ENCODE data around the gene SKI. TPM values are rescaled to one million over a fixed set of nuclear protein-coding genes. Genes with fewer than 3 reads are reported as not detected.

SKI gene
- total RNA-seq, 3 donors from 2014 or later: 43.8 to 45.2 (median 44.7) TPM

- DNase-seq: no peak
- H3K4me3 Mint-ChIP-seq: no peak overlapping the region
Observed at GRCh38 chr1:2337501-2337900, 109.4 kb downstream of the SKI start.

DNA sequence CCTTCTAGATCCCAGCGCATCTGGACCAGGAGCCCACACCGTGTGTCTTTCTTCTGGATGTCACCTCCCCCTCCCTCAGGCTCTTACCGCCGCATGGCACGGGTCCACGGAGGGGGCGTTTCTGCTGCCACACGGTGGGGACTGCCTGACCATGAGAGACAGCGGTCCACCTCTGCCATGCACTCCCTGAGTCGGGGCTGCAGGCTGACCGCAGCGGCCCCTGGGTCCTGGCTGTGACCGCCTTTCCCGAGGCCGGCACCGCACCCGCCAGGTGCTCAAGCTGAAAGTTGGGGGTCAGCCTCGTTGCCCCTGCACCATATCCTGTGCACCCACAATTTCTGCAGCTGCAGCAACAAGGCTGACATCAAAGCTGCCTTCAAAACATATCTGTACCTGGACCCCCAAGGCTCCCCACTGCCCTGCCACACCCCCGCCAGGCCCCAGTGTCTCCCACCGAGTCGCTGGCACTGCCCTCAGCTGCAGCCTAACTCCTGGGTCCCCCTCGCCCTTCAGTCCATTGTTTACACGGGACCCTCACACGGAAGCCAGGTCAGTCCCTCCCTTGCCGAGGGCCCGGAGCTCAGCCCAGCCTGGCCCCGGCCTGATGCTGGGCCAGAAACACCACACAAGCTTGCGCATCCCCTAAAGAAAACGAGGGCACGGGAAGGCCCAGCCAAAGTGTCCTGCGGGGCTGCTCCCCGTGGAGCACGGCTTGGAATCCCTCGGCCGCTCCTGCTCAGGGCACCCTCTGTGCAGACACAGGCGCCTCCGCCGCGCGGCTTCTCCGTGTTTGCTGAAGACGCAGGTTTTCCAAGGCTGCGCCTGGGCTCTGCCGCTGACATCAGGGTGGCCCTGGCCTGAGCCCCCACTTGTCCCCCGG lies 111.3 kb downstream of the SKI start:
- DNase-seq (no peak), ATAC-seq (no peak)
- Mint-ChIP-seq H3K27me3 (ENCODE audit: low read depth) (no peaks in the 10 kb centered on the region), H3K4me1 (ENCODE audit: low read depth) (no peaks in the 10 kb centered on the region), H3K9me3 (no peaks in the 10 kb centered on the region), H3K4me3 (no peak overlapping the region), H3K36me3 (ENCODE audit: insufficient read depth) (no peaks in the 10 kb centered on the region)

More at GRCh38 chr1:2337501-2337900, 109.4 kb downstream of the SKI start:
- Mint-ChIP-seq H3K4me1 (ENCODE audit: low read depth) (no peaks in the 10 kb centered on the region), H3K9me3 (no peaks in the 10 kb centered on the region), H3K36me3 (ENCODE audit: insufficient read depth) (no peaks in the 10 kb centered on the region), H3K27me3 (ENCODE audit: low read depth) (no peaks in the 10 kb centered on the region)
- ATAC-seq: no peak

DNA sequence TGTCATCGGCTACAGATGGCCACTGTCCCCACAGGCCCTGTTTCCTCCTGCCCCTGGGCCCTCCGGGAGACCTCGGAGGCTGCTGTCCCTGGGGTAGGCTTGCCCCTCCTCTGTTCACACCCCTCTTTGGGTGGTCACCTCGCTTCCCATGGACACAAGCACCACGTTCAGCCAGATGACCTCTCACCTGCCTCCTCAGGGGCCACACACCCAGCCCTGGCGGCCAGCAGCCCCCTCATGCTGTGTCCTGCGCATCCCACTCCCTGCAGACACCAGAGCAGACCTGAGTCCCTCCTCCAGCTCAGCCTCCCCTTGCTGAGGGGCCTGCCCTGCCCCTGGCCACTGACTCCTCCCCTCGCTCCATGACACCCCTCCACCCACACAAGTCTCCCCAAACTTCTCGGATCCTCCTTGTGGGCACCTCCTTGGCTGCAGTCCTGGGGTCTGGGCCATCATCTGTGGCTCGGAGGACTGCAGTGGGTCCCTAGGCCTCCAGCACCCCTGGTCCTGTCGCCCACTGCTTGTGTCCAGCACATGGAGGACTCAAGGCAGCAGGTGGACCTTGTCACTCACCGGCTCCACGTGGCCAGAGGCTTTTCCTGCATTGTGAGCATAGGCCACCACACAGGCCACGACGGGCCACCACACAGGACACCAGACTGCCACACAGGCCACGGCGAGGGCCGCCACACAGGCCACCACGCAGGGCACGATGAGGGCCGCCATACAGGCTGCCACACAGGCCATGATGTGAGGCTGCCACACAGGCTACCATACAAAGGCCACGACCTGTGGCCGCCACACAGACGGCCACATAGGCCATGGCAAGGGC lies 112.2 kb downstream of the SKI start:
- Mint-ChIP-seq H3K4me1 (ENCODE audit: low read depth) (no peaks in the 10 kb centered on the region), H3K4me3 (no peak overlapping the region), H3K36me3 (ENCODE audit: insufficient read depth) (no peaks in the 10 kb centered on the region), H3K27me3 (ENCODE audit: low read depth) (no peaks in the 10 kb centered on the region), H3K9me3 (no peaks in the 10 kb centered on the region)
- no peak for ATAC-seq
- DNase-seq: no peak

DNA sequence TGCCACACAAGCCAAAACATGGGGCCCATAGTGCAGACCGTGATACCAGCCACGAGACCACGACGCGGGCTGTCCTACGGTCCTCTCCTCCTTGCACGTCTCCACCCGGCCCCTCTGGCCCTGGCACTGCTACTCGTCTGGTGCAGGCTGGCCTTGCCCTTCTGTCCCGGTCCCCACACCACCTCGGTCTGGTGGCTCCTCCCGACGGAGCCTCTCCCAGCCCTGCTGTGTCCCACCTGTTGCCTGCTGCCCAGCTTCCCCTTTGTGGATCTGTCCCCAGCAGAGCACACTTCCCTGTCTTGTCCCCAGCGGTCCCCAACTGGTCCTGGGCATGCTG lies 112.8 kb downstream of the SKI start:
- no peak for ATAC-seq
- DNase-seq: no peak
- H3K9me3 Mint-ChIP-seq: no peaks in the 10 kb centered on the region
- no peaks in the 10 kb centered on the region for H3K27me3 Mint-ChIP-seq (ENCODE audit: low read depth)
- H3K4me3 Mint-ChIP-seq: no peak overlapping the region
- H3K4me1 Mint-ChIP-seq (ENCODE audit: low read depth): no peaks in the 10 kb centered on the region
- H3K36me3 Mint-ChIP-seq (ENCODE audit: insufficient read depth): no peaks in the 10 kb centered on the region

DNA sequence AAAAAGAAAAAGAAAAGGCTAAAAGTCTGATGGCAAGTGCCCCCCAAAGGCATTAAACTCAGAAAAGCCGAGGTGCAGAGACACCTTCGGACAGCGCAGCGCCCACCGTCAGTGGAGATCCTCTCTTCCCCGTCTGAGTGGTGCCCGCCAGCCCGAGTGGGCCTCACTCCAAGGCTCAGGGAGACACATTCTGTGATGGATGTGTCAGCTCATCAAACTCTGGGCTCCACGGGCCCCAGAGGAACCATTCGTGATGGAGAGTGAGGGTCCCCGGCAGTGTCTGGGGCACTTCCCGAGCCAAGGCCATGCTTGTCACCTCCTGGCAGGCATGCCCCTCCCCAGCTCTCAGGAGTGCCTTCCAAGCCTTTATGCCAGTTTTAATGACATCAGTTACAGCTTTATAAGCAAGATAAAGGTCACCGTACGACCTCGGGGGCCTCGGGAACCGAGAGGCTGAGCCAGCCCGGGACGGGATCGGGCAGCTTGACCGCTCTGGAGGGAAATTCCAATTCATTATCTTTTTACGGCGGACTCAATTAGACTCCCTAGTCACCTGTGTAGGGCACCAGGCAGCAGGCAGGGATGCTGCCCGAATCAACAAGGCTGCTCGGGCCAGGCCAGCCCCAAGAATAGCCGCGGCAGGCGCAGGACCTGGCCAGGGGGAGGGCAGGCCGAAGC lies 113.7 kb downstream of the SKI start:
- no peak for ATAC-seq
- H3K4me3 Mint-ChIP-seq: no peak overlapping the region
- H3K4me1 Mint-ChIP-seq (ENCODE audit: low read depth): no peaks in the 10 kb centered on the region
- no peaks in the 10 kb centered on the region for H3K36me3 Mint-ChIP-seq (ENCODE audit: insufficient read depth)
- DNase-seq: no peak
- no peaks in the 10 kb centered on the region for H3K9me3 Mint-ChIP-seq
- no peaks in the 10 kb centered on the region for H3K27me3 Mint-ChIP-seq (ENCODE audit: low read depth)

- H3K4me3 Mint-ChIP-seq: no peak overlapping the region
- H3K4me1 Mint-ChIP-seq (ENCODE audit: low read depth): no peaks in the 10 kb centered on the region
- H3K36me3 Mint-ChIP-seq (ENCODE audit: insufficient read depth): no peaks in the 10 kb centered on the region
- DNase-seq (no peak), ATAC-seq (no peak)
- no peaks in the 10 kb centered on the region for H3K9me3 Mint-ChIP-seq
- no peaks in the 10 kb centered on the region for H3K27me3 Mint-ChIP-seq (ENCODE audit: low read depth)
Observed at GRCh38 chr1:2342384-2343022, 114.4 kb downstream of the SKI start.

GRCh38 chr1:2343023-2343935 lies 115.2 kb downstream of the SKI start:
- no peaks in the 10 kb centered on the region for H3K27me3 Mint-ChIP-seq (ENCODE audit: low read depth)
- ATAC-seq: no peak

DNA sequence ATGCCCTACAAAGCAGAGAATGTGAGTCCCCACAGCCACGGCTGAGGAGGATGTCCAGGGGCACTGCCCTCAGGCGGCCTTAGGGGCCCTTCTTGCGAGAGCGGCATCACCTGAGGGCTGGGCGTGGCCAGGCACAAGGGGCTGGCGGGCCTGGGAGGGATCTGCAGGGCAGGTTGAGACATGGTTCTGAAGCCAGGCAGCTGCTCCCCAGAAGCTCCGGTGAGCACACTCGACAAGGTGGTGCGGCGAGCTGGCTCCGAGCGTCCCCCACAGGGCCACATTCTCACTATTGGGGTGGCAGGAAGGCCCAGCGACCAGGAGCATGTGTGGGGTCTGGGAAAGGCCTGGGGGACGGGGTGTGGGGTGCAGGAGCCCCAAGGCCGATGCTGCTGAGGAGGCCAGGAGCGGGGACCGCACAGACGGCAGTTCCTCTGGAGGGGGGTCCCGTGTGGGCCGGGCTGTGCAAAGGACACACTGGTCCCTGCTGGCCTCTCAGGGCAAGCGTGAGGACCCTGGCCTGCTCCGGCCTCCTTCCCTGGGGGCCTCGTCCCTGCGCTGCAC lies 116.1 kb downstream of the SKI start:
- H3K36me3 Mint-ChIP-seq (ENCODE audit: insufficient read depth): no peaks in the 10 kb centered on the region
- ATAC-seq: no peak

More at GRCh38 chr1:2343023-2343935, 115.2 kb downstream of the SKI start:
- no peak overlapping the region for H3K4me3 Mint-ChIP-seq
- no peaks in the 10 kb centered on the region for H3K36me3 Mint-ChIP-seq (ENCODE audit: insufficient read depth)
- no peak for DNase-seq
- no peaks in the 10 kb centered on the region for H3K4me1 Mint-ChIP-seq (ENCODE audit: low read depth)
- no peaks in the 10 kb centered on the region for H3K9me3 Mint-ChIP-seq

DNA sequence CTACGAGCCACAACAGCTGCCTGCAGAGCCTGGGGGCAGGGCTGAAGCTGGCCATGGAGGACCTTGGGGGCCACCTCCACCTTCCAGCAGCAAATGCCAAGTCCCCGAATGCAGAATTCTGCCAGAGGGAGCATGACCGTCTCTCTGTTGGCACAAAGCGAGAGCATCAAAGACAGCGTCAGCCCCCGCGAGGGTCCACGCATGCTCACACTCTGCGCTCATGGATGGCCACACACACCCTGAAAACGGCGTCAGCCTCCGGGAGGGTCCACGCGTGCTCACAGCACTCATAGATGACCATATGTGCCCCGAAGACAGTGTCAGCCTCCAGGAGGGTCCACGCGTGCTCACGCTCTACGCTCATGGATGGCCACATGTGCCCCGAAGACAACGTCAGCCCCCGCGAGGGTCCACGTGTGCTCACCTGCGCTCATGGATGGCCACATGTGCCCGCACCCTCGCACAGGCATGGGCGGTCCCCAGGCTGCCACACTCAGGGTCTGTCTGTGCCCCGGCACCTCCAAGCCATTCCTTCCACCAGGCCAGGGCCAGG lies 116.7 kb downstream of the SKI start:
- H3K9me3 Mint-ChIP-seq: no peaks in the 10 kb centered on the region

More for the DNA sequence above, 116.1 kb downstream of the SKI start:
- H3K27me3 Mint-ChIP-seq (ENCODE audit: low read depth): no peaks in the 10 kb centered on the region
- DNase-seq: no peak
- H3K4me1 Mint-ChIP-seq (ENCODE audit: low read depth): no peaks in the 10 kb centered on the region
- H3K9me3 Mint-ChIP-seq: no peaks in the 10 kb centered on the region
- H3K4me3 Mint-ChIP-seq: no peak overlapping the region

GRCh38 chr1:2345297-2346075 lies 117.4 kb downstream of the SKI start:
- Mint-ChIP-seq H3K4me3 (no peak overlapping the region), H3K9me3 (no peaks in the 10 kb centered on the region), H3K27me3 (ENCODE audit: low read depth) (no peaks in the 10 kb centered on the region), H3K4me1 (ENCODE audit: low read depth) (no peaks in the 10 kb centered on the region), H3K36me3 (ENCODE audit: insufficient read depth) (no peaks in the 10 kb centered on the region)
- DNase-seq: no peak
- no peak for ATAC-seq

More for the DNA sequence above, 116.7 kb downstream of the SKI start:
- H3K4me1 Mint-ChIP-seq (ENCODE audit: low read depth): no peaks in the 10 kb centered on the region
- H3K36me3 Mint-ChIP-seq (ENCODE audit: insufficient read depth): no peaks in the 10 kb centered on the region
- no peaks in the 10 kb centered on the region for H3K27me3 Mint-ChIP-seq (ENCODE audit: low read depth)
- ATAC-seq (no peak), DNase-seq (no peak)
- no peak overlapping the region for H3K4me3 Mint-ChIP-seq

DNA sequence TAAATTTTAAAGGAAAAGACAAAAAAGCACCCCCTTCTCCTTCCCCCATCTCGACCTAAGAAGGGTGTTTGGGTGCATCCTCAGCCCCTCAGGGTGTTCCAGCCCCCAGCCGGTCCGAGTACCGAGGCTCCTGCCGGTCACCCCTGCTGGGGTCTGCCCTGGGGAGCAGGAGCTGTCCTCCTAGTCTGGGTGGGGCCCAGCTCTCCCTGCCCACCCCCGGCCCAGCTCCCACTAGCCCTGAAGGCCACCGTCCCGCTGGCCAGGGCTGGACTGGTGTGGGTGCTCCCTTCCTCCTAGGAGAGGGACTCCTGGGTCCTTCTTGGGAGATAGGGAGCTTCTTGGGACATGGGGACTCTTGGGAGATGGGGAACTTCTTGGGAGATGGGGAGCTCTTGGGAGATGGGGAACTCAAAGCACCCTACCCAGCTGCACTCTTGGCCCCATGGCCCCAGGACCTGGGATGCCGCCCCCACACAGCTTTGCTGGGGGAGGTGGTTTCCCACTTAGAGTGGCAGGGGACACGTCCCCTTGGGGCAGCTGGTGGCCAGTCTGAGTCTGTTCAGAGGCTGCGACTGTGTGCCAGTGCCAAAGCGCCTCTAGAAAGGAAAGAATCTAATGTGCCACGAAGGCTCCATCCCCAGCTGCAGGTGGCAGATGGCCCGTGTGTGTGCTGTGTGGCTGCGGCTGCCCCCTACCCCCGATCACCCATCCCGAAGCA lies 118.7 kb downstream of the SKI start:
- no peaks in the 10 kb centered on the region for H3K4me1 Mint-ChIP-seq (ENCODE audit: low read depth)
- H3K9me3 Mint-ChIP-seq: no peaks in the 10 kb centered on the region
- no peaks in the 10 kb centered on the region for H3K27me3 Mint-ChIP-seq (ENCODE audit: low read depth)
- ATAC-seq (no peak), DNase-seq (no peak)
- H3K36me3 Mint-ChIP-seq (ENCODE audit: insufficient read depth): no peaks in the 10 kb centered on the region
- no peak overlapping the region for H3K4me3 Mint-ChIP-seq

DNA sequence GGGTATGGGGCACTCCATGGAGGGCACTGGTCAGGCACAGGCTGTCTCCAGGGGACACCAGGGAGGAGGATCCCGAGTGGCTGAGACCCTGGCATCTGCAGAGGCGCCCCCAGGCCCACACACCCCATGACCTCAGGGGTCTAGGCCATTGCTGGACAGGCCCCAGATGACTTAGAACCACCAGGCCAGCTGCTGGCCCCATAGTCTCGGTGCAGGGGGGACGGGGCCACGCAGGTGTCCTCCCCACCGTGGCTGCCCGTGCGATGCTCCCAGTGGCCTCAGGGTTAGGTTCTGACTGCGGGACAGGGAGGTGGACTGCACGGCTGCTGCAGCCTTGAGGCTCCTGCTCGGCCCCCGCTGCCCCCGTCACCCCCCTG lies 119.3 kb downstream of the SKI start:
- Mint-ChIP-seq H3K9me3 (no peaks in the 10 kb centered on the region), H3K36me3 (ENCODE audit: insufficient read depth) (no peaks in the 10 kb centered on the region), H3K27me3 (ENCODE audit: low read depth) (no peaks in the 10 kb centered on the region), H3K4me1 (ENCODE audit: low read depth) (no peaks in the 10 kb centered on the region), H3K4me3 (no peak overlapping the region)
- no peak for DNase-seq
- ATAC-seq: no peak
